Mucosa of gallbladder (tissue), 1 donor: ENCODE data around the gene ZNF398. TPM values are rescaled to one million over a fixed set of nuclear protein-coding genes. Genes with fewer than 3 reads are reported as not detected.

Source experiments
- DNase-seq: peaks from one replicate; pipeline ENCODE4 v3.0.0-alpha.2; 2020; ENCODE audit warnings: low spot score
- total RNA-seq: library from RNA; stranded (reverse); gene quantifications from one replicate; pipeline ENCODE4 v1.2.1, GENCODE V29; 2021
- donor health status: DM: no; HTN: no; CAD: no.

ZNF398 gene
- total RNA-seq, 1 donor from 2014 or later = 15.3 TPM

DNA sequence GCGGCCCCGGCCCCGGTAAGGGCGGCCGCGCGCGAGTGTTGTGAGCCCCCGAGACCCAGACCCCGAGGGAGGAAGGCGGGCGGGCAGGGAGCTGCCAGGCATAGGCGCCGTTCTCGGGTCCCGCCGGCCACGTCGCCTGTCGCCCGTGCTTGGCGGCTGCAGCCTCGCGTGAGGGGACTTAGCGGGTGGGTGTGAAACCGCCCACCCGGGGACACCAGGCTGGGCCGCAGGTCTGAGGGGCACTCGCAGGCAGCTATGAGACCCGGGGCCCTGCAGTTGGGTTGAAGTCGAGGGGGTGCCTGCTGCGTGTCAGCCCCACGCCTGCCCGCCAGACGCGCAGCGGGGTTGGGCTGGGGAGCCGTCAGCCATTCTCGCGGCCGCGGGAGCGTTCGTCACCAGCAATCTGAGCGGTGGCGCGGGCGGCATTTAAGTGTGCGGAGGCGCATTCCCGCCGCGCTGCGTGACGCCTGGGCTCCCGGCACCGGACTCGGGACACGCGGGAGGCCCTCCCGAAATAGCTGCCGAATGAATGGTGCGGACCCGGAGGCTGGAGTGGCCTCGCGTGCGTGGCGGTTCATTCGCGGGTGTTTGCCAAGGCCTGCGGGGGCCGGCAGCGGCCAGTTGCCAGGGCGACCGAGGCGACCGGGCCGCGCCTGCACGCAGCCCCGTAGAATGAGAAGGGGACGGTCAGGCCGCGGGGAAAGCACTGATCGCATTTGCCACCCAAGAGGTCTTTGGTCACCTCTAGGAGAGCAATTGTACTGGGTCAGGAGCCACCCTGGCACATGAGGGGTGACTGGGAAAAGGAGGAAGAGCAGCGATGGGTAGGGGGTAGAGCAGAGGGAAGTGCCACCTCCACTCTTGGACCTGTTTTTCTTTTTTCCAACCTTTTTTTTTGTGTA is 750 bp downstream of the ZNF398 start:
- DNase-seq = peak; percentile 28

DNA sequence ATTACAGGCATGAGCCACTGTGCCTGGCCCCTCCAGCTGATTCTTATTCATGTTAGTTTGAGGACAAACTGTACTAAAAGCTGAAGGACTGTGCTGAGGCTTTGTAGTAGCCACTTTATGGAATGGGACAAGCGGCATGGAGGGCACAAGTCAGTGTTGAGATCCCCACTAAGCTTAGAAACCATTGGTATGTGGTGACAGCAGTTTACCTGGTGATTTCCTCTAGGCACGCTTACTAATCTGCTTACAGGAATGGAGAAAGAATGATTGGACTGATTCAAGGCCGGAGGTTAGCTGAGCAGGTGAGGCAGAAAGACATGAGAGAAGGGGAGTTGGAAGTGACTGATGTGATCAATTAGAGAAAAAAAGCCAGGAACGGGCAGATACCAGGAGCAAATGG is 3.7 kb downstream of the ZNF398 start:
- DNase-seq = no peak

DNA sequence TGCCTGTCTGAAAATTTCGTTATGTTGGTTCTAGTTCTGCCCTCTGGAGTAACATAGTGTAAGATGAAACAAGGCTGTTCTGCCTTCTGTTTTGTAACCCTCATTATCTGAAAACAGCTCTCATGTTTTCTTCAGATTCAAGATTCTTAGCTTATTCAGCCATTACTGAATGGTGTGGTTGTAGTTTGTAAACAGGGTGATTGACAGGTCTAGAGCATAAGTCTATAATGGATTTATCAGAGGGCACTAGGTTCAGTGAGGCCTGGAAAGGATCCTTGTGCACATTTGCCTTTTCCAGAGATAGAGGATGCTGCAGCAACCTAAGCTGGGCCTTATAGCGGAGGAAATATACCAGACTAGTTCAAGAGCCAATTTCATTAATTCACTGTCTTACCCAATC is 6.1 kb downstream of the ZNF398 start:
- DNase-seq = no peak

DNA sequence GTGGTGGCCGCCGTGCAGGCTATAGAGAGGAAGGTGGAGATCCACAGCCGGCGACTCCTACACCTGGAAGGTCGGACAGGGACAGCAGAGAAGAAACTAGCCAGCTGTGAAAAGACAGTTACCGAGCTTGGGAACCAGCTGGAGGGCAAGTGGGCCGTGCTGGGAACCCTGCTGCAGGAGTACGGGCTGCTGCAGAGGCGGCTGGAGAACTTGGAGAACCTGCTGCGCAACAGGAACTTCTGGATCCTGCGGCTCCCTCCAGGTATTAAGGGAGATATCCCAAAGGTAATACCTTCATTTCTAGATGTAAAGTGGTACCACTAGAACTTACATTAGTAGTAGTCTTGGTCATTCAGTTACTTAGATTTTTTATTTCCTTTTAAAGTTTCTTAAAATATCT is 6.8 kb downstream of the ZNF398 start:
- no peak for DNase-seq

DNA sequence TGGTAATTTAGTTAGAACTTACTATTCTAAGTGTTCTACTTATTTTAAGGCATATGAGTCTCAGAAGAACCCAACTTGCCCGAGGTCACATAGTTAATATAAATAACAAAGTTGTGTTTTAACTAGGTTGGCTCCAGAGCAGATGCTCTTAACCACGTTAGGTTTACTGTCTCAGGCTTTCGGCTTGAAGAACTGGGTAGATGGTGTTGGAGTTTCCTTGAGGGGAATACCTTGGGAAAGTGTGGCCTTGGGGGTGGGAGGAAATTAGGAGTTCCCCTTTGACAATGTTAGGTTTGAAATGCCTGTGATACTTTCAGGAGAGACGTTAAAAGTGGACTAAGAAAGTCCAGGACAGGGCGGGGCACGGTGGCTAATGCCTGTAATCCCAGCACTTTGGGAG is 9.6 kb downstream of the ZNF398 start:
- no peak for DNase-seq

DNA sequence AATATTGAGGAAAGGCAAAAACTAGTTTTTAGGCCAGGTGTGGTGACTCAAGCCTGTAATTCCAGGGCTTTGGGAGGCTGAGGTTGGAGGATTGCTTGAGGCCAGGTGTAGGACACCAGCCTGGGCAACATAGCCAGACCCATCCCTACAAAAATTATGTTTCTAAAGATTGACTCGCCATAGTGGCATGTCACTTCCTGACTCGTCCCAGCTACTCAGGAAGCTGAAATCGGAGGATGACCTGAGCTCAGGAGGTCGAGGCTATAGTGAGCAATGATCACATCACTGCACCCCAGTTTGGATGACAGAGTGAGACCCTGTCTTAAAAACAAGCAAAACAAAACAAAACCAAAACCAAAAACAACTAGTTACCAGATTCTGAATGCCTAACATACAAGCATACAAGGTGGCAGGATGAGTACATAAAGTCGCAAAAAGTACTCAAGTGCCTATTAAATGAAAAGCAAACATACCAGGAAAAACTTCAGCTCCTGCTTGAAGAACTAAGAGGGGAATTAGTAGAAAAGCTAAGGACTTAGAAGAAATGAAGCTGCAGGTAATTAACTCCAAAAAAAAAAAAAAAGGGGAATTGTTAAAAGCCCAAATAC is 14.1 kb downstream of the ZNF398 start:
- no peak for DNase-seq

DNA sequence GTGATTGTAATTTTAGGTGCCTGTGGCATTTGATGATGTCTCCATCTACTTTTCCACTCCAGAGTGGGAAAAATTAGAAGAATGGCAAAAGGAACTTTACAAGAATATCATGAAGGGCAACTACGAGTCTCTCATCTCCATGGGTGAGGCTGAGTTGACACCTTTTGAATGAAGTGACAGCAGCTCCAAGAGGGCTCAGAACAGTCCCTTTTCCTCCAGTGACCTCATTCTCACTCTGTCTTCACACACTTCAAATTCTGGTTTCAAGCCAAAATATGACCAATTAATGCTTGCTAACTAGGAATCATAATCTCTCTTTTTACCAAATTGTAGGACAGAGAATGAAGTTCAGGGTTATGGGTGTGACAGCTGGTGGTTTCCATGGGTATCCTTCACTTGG is 18.9 kb downstream of the ZNF398 start:
- no peak for DNase-seq

DNA sequence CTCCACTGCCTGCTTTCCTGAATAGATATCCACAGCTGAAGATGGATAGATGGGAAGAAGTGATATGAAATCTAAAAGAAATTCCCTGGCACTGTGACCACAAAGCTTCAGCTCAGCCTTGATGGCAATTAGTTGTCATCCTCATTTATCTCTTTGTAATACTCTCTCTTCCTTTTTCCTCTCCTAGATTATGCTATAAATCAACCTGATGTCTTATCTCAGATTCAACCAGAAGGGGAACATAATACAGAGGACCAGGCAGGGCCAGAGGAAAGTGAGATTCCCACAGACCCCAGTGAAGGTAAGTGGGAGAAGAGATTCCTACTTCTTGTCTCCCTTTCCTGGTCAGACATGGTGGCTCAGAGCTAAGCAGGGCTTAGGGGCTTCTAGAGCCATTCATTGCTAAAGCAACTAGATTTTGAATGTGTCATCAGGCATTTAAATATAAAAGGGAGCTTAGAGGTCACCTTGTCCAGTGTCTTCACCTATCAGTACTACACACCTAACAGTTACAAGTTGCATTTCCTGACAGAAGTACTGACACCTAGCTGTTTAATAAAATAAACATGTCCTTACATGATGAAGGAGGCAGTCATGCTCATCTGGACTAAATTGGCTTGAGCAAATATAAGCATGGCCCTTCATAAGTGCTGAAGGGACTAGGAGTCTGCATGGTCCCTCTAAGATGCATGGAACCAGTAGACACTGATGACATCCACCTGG is 19.5 kb downstream of the ZNF398 start:
- no peak for DNase-seq

DNA sequence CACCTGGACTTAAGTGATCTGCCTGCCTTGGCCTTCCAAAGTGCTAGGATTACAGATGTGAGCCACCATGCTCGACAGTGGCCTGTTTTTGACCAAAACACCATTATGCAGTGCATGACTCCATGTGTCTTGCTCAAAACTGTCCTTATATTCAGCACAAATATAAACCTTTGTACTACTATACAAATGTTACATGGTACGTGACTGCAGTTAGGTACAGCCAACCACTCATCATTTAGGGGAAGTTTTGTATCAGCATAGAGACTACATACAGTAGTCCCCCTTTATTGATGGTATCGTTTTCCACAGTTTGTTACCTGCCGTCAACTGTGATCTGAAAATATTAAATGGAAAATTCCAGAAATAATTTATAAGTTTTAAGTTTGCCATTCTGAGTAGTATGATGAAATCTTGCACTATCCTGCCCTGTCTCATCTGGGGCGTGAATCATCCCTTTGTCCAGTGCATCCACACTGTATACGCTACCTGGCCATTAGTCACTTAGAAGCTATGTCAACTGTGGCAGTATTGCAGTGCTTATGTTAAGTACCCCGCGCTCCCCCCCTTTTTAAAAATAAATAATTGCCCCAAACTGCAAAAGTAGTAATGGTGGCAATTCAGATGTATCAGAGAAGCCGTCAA is 24.8 kb downstream of the ZNF398 start:
- DNase-seq = no peak

DNA sequence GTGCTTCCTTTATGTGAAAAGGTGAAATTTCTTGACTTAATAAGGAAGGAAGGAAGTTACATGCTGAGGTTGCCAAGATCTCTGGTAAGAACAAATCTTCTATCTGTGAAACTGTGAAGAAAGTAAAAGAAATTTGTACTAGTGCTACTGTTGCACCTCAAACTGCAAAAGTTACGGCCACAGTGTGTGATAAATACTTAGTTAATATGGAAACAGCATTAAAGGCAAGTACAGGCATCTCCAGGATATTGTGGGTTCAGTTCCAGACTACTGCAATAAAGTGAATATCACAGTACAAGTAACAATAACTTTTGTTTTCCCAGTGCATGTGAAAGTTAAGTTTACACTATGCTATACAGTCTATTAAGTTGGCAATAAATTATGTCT is 25.3 kb downstream of the ZNF398 start:
- DNase-seq = no peak

DNA sequence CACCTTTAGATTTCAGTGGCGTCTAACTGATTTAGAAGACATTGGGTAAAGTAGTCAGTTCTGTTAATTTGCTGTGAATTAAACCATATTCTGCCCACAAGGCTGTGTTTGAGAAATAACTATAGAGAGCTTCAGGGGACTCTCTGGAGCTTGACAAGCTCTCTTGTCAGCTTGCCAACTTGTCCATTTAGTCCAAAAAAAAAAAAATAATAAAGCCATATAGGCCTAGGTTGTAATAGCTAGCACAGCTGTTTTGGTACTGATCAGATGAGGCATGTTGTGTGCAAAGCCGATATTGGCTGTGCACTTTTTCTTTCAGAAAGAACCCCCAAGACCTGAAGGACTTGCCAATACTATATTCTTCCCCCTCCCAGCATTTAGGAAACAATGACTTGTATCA is 27.9 kb downstream of the ZNF398 start:
- no peak for DNase-seq

DNA sequence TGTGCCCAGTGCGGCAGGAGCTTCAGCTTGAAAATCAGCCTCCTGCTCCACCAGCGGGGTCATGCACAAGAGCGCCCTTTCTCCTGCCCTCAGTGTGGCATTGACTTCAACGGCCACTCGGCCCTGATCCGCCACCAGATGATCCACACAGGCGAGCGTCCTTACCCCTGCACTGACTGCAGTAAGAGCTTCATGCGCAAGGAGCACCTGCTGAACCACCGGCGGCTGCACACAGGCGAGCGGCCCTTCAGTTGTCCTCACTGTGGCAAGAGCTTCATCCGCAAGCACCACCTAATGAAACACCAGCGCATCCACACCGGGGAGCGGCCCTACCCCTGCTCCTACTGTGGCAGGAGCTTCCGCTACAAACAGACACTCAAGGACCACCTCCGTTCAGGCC is 32.0 kb downstream of the ZNF398 start:
- no peak for DNase-seq

DNA sequence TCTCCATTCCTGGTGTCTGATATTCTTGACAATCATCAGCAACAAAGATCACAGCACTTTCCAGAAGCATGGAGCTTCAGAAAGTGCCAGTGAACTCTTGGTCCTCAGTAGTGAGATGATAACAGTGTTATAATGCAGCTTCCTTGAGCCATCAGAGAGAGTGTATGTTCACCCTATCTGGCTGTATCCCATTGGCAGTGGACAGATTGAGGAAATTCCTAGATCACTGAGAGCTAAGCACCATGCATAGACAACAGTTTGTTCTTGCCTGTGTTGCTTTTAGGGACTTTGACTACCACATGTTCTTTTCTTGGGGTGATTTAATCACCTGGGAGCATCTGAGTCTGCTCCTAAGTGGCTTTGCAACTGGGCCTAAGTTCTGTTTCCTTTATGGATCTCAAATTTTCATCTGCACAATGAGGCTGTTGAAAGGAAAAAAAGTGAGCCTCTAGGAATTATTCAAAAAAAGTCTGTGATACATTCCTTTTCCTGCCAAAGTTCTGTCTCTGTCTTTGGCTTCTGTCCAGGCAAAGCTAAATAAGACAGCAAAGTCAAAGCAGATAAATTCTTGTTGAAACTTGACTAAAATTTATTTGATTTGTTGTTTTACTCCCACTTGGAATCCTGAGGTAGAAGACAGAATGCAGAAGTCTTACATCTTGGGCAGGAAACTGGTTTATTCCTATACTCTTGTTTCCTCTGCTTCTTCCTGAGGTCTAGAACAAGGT is 33.6 kb downstream of the ZNF398 start:
- DNase-seq = no peak

DNA sequence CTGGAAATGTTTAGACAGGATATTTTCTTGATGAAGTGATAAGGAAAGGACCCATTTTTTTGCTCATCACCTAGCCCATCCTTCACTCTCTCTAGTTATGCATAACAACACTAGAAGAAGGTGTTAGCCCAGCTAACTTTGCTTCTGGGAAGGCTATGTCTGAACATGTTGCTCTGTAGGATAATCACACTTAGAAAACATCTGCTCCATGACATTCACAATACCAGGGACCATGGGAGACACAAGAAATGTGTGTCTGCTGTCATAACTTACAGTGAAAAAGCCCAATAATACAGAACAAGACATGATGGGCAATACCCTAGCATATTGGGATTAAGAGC is 34.2 kb downstream of the ZNF398 start:
- no peak for DNase-seq

DNA sequence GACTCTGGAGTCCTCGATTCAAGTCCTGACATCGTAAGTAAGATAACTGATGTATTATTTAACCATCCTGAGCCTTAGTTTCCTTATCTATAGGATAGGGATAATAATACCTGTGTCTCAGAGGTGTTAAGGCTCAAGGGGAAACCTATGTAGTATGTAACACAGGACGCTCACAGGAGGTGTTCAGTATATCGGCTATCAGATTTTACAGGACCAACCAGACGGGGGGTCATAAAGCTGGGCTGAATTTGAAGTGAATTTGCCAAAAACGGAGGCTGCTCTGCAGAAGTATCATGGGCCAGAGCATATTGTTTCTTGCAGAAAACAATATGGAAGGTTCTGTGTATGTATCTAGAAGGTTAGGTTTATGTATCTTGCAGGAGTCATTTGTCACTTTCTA is 37.0 kb downstream of the ZNF398 start:
- no peak for DNase-seq

DNA sequence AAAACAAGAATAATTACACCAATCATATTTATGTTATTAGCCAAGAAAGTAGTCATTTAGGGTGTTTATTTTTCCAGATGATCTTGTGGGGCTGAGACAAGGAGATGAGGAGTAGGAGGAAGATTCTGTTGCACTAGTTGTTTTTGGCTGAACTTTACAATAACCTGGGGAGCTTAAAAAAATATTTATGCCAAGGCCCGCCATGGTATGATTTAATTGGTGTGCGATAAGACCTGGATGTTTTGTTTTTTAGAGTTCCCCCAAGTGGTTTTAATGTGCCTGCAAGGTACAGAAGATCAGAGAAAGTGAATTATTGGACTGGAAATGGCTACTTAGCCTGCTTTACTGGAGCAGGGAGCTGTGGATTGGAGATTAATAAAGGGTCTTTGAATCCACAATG is 41.0 kb downstream of the ZNF398 start:
- no peak for DNase-seq

DNA sequence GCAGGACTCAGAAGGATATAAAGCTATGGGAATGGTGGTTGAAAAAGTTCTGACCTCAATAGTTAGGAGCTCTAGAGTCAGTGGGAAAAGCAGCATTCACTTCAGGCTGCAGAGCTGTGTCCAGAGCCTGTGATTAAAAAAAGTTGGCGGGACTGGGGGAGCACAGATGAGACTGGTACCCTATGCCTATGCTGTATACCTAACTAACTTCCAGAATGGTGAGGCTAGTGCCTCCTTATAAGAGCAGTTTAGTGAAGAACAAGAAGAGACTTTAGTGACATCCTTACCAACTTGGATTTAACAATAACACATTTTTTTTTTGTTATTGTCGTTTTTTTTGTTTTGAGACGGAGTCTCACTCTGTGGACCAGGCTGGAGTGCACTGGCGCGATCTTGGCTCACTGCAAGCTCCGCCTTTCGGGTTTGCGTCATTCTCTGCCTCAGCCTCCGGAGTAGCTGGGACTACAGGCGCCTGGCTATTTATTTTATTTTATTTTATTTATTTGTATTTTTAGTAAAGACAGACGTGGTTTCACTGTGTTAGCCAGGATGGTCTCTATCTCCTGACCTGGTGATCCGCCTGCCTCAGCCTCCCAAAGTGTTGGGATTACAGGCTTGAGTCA is 41.5 kb downstream of the ZNF398 start:
- no peak for DNase-seq

DNA sequence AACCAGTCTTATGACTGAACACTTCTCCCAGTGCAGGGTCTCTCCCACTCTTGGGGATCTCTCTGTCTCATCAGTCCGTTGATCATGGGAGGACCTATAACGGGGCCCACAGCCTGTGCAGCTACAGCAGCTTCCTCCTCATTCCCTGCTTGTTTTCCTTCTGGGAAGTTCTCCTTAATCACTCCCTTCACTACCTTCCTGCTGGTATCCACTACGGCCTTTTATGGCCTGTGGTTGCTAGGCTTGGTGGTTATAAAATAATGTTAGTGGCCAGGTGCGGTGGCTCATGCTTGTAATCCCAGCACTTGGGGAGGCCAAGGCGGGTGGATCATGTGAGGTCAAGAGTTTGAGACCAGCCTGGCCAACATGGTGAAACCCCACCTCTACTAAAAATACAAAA is 44.6 kb downstream of the ZNF398 start:
- DNase-seq = no peak

DNA sequence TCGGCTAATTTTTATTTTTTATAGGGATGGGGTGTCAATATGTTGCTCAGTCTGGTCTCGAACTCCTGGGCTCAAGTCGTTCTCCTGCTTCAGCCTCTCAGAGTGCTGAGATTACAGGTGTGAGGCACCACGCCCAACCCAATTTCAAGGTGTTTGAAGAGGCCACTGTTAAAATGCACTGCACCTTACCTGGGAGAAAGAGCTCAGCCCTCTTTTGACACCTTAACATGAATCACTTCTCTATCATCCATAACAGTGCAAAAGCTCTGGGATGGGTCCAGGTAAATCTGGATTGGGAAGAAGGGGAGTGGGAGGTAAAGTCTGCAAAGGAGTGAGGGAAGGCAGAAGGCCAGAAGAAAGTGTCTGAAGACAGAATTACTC is 47.5 kb downstream of the ZNF398 start:
- DNase-seq = no peak

DNA sequence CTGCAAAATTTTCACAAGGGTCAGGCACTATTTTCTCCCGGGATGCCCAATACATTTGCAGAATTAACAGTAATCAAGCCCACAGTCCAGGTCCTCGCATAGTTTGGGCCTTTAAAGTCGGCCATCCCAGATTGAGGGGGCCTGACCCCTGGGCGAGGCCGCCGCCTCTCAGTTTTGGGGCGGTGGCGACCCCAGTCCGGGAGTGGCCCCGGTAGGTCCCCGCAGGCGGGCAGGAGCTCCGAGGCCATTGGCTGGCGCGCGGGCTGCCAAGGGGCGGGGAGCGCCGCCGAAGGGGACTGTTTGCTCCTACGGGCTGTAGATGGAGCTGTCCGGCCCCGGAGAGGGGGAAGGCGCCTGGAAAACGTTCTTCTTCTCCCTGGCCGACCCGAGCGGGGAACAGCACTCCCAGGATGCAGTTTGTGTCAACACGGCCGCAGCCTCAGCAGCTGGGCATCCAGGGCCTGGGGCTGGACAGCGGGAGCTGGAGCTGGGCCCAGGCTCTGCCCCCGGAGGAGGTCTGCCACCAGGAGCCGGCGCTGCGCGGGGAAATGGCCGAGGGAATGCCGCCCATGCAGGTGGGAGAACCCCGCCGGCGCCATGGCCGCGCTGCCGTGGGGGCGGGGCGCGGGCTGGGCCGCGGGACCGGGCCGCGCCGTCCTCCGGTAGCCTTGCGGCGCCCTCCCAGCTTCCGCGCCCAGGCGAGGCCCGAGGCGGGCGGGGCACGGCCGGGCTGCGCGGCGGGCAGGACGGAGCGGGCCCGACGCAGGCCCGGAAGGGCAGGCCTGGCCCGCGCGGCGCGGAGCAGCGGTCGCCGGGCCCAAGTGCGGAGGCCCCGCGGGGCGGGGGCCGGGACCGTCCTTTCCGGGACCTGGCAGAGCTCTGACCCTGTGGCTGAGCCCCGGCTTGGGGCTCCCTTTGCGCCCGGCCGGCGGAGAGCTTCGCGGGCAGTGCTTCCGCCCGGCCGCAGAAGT is 48.2 kb downstream of the ZNF398 start, which contains the start of gene ZNF282:
Gene ZNF282, plus strand, starts transcription at position 367 of the 971 bp plus-strand sequence. Its CDS starts 44 bp downstream, at position 411.
- DNase-seq = peak; percentile 89
